Neural progenitor cell (in vitro differentiated cells): ENCODE data around the gene SLCO3A1. TPM values are rescaled to one million over a fixed set of nuclear protein-coding genes. Genes with fewer than 3 reads are reported as not detected.
A peak's percentile ranks its signal among the peaks of the same experiment; 100 is the strongest.

Experiments used
- DNase-seq: peaks from one replicate; pipeline ENCODE4 v3.0.0-alpha.2; 2016; ENCODE audit warnings: low spot score
- H2AFZ ChIP-seq: fragments of 200-600 bp; sonication (generic); replicated peaks from 2 replicates; pipeline ENCODE4 v1.6.1; 2016; ENCODE audit warnings: antibody characterized with exemption
- H3F3A ChIP-seq: fragments of 200-600 bp; sonication (generic); 2 replicates; pipeline ENCODE4 v1.6.1; 2016; ENCODE audit warnings: antibody characterized with exemption, low read depth
- H3K27ac ChIP-seq: fragments of 200-600 bp; sonication (generic); 2 replicates; pipeline ENCODE4 v1.5.1; 2016; ENCODE audit warnings: mild to moderate bottlenecking
- H3K27me3 ChIP-seq: fragments of 200-600 bp; sonication (generic); 2 replicates; pipeline ENCODE4 v1.6.1; 2016; ENCODE audit warnings: mild to moderate bottlenecking, moderate library complexity
- H3K36me3 ChIP-seq: fragments of 200-600 bp; sonication (generic); 2 replicates; pipeline ENCODE4 v1.5.1; 2016
- H3K4me1 ChIP-seq: fragments of 200-600 bp; sonication (generic); 2 replicates; pipeline ENCODE4 v1.6.1; 2016; ENCODE audit warnings: mixed run types
- H3K4me2 ChIP-seq: fragments of 200-600 bp; sonication (generic); 2 replicates; pipeline ENCODE4 v1.6.1; 2016
- H3K4me3 ChIP-seq: fragments of 200-600 bp; sonication (generic); 2 replicates; pipeline ENCODE4 v1.5.1; 2016
- H3K79me2 ChIP-seq: fragments of 200-600 bp; sonication (generic); 2 replicates; pipeline ENCODE4 v1.6.1; 2016; ENCODE audit warnings: low read depth
- H3K9ac ChIP-seq: fragments of 200-600 bp; sonication (generic); 2 replicates; pipeline ENCODE4 v1.6.1; 2016
- H3K9me3 ChIP-seq: fragments of 200-600 bp; sonication (generic); 2 replicates; pipeline ENCODE4 v1.5.1; 2016; ENCODE audit warnings: low read depth
- H4K20me1 ChIP-seq: fragments of 200-600 bp; sonication (generic); 2 replicates; pipeline ENCODE4 v1.6.1; 2016; ENCODE audit warnings: low read depth
- H3K27ac Mint-ChIP-seq: 3 replicates; pipeline ENCODE4 v1.8.0; 2021; ENCODE audit warnings: mixed read lengths
- H3K27me3 Mint-ChIP-seq: 2 replicates; pipeline ENCODE4 v1.8.0; 2022; ENCODE audit warnings: low read depth, mild to moderate bottlenecking, inconsistent platforms, moderate library complexity, mixed read lengths; ENCODE audit not compliant: insufficient read depth
- H3K36me3 Mint-ChIP-seq: 3 replicates; pipeline ENCODE4 v1.8.0; 2021; ENCODE audit warnings: mixed read lengths
- H3K4me1 Mint-ChIP-seq: 3 replicates; pipeline ENCODE4 v1.8.0; 2021; ENCODE audit warnings: mixed read lengths
- H3K4me3 Mint-ChIP-seq: 3 replicates; pipeline ENCODE4 v1.8.0; 2021; ENCODE audit warnings: mild to moderate bottlenecking, moderate library complexity, mixed read lengths
- H3K9me3 Mint-ChIP-seq: 3 replicates; pipeline ENCODE4 v1.8.0; 2020; ENCODE audit warnings: mixed read lengths
- EZH2 ChIP-seq: fragments of 200-600 bp; sonication (generic); IDR thresholded peaks from 2 replicates; pipeline ENCODE4 v1.6.1; 2017; ENCODE audit warnings: antibody characterized with exemption, mild to moderate bottlenecking, moderate library complexity
- EZH2phosphoT487 ChIP-seq: fragments of 200-600 bp; sonication (generic); IDR thresholded peaks from 2 replicates; pipeline ENCODE4 v1.6.1; 2017; ENCODE audit warnings: antibody characterized with exemption
- total RNA-seq: library from RNA; depleted of rRNA; stranded (reverse); fragments of >200 nt; gene quantifications from 2 replicates; pipeline ENCODE4 v1.2.3, GENCODE V29; 2015; ENCODE audit warnings: low replicate concordance
- TF ChIP-seq, protein P1 (sequence below): fragments of 200-600 bp; sonication (generic); IDR thresholded peaks from 2 replicates; pipeline ENCODE4 v1.5.1; 2017; ENCODE audit warnings: antibody characterized with exemption, mild to moderate bottlenecking

Gene SLCO3A1
- total RNA-seq, 1 donor from 2014 or later: 6.6 TPM

DNA sequence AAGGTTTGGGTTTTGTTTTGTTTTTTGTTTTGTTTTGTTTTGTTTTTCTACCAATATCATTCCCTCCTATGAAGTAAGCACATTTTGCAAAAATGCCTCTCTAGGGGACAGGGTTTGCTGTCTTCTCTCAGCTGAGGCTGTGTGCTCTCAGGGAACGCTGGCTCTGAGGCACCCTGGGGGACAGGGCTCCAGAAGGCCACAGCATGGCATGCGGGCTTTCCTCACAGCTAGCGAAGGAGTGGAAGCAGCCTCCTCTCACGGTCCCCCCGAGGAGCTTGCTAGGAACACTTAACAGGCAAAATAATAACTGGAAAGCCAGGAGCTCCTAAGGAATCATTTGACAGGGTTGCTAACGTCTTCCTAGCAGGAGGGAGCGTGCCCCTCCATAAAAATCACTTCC is 312.5 kb downstream of the SLCO3A1 start:
- Mint-ChIP-seq H3K4me1 (peaks cover 46% of the 10 kb centered on the region), H3K27me3 (peaks cover 3% of the 10 kb centered on the region), H3K4me3 (no peak overlapping the region)

DNA sequence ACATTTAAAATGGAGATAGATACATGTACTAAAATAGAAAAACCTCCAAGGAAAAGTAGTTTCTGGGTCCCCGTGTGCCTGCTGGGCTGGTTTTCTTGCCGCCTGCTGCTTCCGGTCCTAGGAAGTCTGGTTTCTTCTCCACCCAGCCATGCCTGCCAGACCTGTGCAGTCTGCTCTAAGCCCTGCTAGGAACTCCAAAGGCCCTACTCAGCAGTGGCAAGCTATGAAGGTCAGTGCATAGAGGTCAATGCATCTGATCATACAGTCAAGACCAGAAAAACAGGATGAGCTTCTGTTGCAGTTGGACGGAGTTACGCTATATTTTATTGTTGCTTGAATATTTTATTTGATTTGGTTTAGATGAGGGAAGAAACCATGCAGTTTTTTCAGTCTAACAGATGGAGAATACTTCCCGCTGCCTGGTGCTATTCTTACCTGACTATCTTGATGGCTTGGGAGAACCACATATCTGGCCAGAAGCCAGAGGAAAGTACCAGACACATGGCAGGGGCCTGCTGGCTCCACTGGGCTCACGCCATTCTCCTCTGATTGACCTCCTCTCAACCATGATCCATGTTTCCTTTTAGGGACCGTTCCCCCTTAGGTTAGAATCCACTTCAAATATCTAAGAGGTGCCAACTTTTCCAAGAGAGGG is 313.4 kb downstream of the SLCO3A1 start:
- Histone ChIP-seq H3K79me2 (no peaks in the 10 kb centered on the region), H3K9me3 (no peaks in the 10 kb centered on the region), H3F3A (peaks cover 4% of the 10 kb centered on the region), H2AFZ (no peak overlapping the region), H3K4me3 (no peak overlapping the region), H3K27me3 (no peaks in the 10 kb centered on the region), H4K20me1 (no peaks in the 10 kb centered on the region), H3K4me2 (no peak overlapping the region), H3K36me3 (no peaks in the 10 kb centered on the region), H3K27ac (no peak overlapping the region), H3K9ac (no peak overlapping the region), H3K4me1 (peaks cover 28% of the 10 kb centered on the region)
- no peak for DNase-seq
- TF ChIP-seq EZH2phosphoT487 (no peak), EZH2 (no peak)
- TF ChIP-seq, protein P1, sequence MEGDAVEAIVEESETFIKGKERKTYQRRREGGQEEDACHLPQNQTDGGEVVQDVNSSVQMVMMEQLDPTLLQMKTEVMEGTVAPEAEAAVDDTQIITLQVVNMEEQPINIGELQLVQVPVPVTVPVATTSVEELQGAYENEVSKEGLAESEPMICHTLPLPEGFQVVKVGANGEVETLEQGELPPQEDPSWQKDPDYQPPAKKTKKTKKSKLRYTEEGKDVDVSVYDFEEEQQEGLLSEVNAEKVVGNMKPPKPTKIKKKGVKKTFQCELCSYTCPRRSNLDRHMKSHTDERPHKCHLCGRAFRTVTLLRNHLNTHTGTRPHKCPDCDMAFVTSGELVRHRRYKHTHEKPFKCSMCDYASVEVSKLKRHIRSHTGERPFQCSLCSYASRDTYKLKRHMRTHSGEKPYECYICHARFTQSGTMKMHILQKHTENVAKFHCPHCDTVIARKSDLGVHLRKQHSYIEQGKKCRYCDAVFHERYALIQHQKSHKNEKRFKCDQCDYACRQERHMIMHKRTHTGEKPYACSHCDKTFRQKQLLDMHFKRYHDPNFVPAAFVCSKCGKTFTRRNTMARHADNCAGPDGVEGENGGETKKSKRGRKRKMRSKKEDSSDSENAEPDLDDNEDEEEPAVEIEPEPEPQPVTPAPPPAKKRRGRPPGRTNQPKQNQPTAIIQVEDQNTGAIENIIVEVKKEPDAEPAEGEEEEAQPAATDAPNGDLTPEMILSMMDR: no peak
- no peak overlapping the region for H3K27ac Mint-ChIP-seq
- peaks cover 42% of the 10 kb centered on the region for H3K4me1 Mint-ChIP-seq
- no peaks in the 10 kb centered on the region for H3K9me3 Mint-ChIP-seq
- no peak overlapping the region for H3K4me3 Mint-ChIP-seq
- H3K36me3 Mint-ChIP-seq: peaks cover 3% of the 10 kb centered on the region
- H3K27me3 Mint-ChIP-seq: peaks cover 3% of the 10 kb centered on the region

More for the DNA sequence above, 312.5 kb downstream of the SLCO3A1 start:
- H3K4me3 ChIP-seq: no peak overlapping the region
- no peaks in the 10 kb centered on the region for H3K27me3 ChIP-seq
- H3K4me2 ChIP-seq: no peak overlapping the region
- no peaks in the 10 kb centered on the region for H4K20me1 ChIP-seq
- H3K36me3 ChIP-seq: no peaks in the 10 kb centered on the region
- H2AFZ ChIP-seq: no peak overlapping the region
- TF ChIP-seq, protein P1: no peak
- TF ChIP-seq EZH2phosphoT487: no peak
- no peak for TF ChIP-seq EZH2
- no peak overlapping the region for H3K27ac ChIP-seq
- peak; percentile 37 for DNase-seq
- H3K9ac ChIP-seq: no peak overlapping the region
- H3K9me3 Mint-ChIP-seq: no peaks in the 10 kb centered on the region
- H3K79me2 ChIP-seq: no peaks in the 10 kb centered on the region
- H3K27ac Mint-ChIP-seq: peak overlapping the region; percentile 91
- peaks cover 3% of the 10 kb centered on the region for H3K36me3 Mint-ChIP-seq
- peaks cover 4% of the 10 kb centered on the region for H3F3A ChIP-seq
- no peaks in the 10 kb centered on the region for H3K9me3 ChIP-seq
- H3K4me1 ChIP-seq: peaks cover 28% of the 10 kb centered on the region

DNA sequence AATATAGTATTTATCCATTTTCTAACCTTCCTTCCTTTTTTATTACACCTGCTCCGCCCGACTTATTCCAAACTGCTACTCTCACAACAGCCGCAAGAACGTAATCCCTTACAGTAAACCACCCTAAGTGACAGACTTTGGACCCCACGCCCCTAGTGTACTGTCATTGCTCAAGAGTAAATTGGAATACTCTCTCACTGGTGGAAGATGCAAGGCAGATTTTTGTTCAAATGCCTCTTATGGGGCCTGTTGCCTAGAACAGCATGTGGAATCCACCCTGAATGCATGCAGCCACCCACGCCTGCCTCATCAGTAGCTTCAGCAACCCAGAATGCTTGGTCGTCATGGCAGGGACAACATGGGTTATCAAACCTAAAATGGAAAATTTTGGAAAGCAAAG is 313.9 kb downstream of the SLCO3A1 start:
- Histone ChIP-seq H3K79me2 (no peaks in the 10 kb centered on the region), H3K27me3 (no peaks in the 10 kb centered on the region), H3K4me1 (peaks cover 28% of the 10 kb centered on the region), H3F3A (peaks cover 4% of the 10 kb centered on the region), H3K36me3 (no peaks in the 10 kb centered on the region), H3K4me2 (no peak overlapping the region), H3K27ac (no peak overlapping the region), H3K4me3 (no peak overlapping the region), H3K9ac (no peak overlapping the region), H2AFZ (no peak overlapping the region), H4K20me1 (no peaks in the 10 kb centered on the region), H3K9me3 (no peaks in the 10 kb centered on the region)
- Mint-ChIP-seq H3K27me3 (peaks cover 3% of the 10 kb centered on the region), H3K36me3 (peaks cover 3% of the 10 kb centered on the region), H3K27ac (peak overlapping the region; percentile 9), H3K4me3 (no peak overlapping the region), H3K4me1 (peaks cover 42% of the 10 kb centered on the region), H3K9me3 (no peaks in the 10 kb centered on the region)
- TF ChIP-seq, protein P1: no peak
- no peak for DNase-seq
